ENCODE results near the gene SSTR3.

DNA sequence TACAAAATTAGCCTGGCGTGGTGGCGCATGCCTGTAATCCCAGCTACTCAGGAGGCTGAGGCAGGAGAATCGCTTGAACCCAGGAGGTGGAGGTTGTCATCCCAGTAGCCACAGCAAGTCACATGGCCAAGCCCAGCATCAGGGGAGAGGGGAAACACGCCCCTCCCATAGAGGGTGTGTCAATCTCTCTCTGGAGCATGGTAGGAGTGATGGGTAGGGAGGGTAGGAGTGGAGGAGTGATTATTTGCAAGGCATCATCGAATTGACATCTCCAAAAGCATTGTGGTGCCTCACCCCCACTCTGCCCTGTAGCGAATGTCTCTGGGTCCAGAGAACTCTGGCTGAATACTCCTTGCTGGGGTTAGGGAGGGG, 6.1 kb upstream of the SSTR3 start:
- TF ChIP-seq EZH2 (IDR thresholded peaks at IDR 0.05; ENCODE audit: insufficient read depth, poor library complexity, severe bottlenecking) = no peak
- no peak for TF ChIP-seq EZH2phosphoT487 (IDR thresholded peaks at IDR 0.05; ENCODE audit: insufficient read depth, low read depth)

Measured in GM23248 (cell line).